K562 (cell line): ENCODE results near the gene PARP1. TPM values are rescaled to one million over a fixed set of nuclear protein-coding genes. Genes with fewer than 3 reads are reported as not detected.

Experiments
- ATAC-seq: fragments of 200-7000 bp; cut with Tn5 transposase; 3 replicates; pipeline ENCODE4 v1.9.1; 2020; ENCODE audit warnings: moderate library complexity
- BruUV-seq: library from RNA; stranded (reverse); fragments of 400-500 nt; replicated peaks from 2 replicates; lab custom pipeline; 2021; lab: Mats Ljungman, UMichigan
- CTCF ChIA-PET: fragments of 300-600 bp; formaldehyde crosslinking; extraction: SDS; loops from one replicate; lab custom pipeline; 2021; ENCODE audit warnings: low intra/inter-chr PET ratio; lab: Yijun Ruan, JAX
- POLR2A ChIA-PET: fragments of 300-600, 350-650 bp; sonication (Branson Sonifier 250); formaldehyde crosslinking; extraction: SDS; loops from one replicate; lab custom pipeline; 2021; ENCODE audit warnings: antibody characterized with exemption, inconsistent platforms; lab: Yijun Ruan, JAX
- DNase-seq, 4 experiments: peaks; one replicate each; pipeline versions ENCODE4 v3.0.0 to v3.0.0-alpha.2; 2011 to 2018; ENCODE audit warnings: low spot score in 3 of 4, mixed read lengths in 3 of 4; ENCODE audit errors: extremely low read depth in 1 of 4
- FAIRE-seq: peaks from 2 replicates; lab custom pipeline; 2011; peaks lifted over from hg19 to GRCh38; lab: Jason Lieb, UNC
- H2AFZ ChIP-seq: 2 replicates; pipeline ENCODE4 v1.6.0; 2011; ENCODE audit warnings: low read depth, low read length, control low read depth, inconsistent platforms
- H3K27ac ChIP-seq: fragments of 200-600 bp; 3 replicates; pipeline ENCODE4 v1.8.0; 2011; ENCODE audit warnings: low read depth, mild to moderate bottlenecking, control low read depth, inconsistent platforms, low read length, moderate library complexity, mixed read lengths; ENCODE audit errors: extremely low read depth
- H3K27me3 ChIP-seq, 2 experiments: fragments of 300-600 bp in 1 of 2; 2 replicates in 1 of 2; 3 replicates in 1 of 2; pipeline versions ENCODE4 v1.6.0 to v1.8.0; 2011; ENCODE audit warnings: inconsistent platforms in 2 of 2, low read length in 2 of 2, mild to moderate bottlenecking in 1 of 2, mixed read lengths in 1 of 2, moderate library complexity in 1 of 2; ENCODE audit not compliant: control insufficient read depth in 2 of 2, insufficient read depth in 2 of 2
- H3K36me3 ChIP-seq: fragments of 300-600 bp; 3 replicates; pipeline ENCODE4 v1.8.0; 2011; ENCODE audit warnings: mild to moderate bottlenecking, low read length, inconsistent platforms; ENCODE audit not compliant: control insufficient read depth, insufficient read depth
- H3K4me1 ChIP-seq, 2 experiments: fragments of 200-600 bp in 1 of 2; replicated peaks in 1 of 2; 2 replicates in 1 of 2; 3 replicates in 1 of 2; pipeline versions ENCODE4 v1.5.1 to v1.8.0; 2011; ENCODE audit warnings: inconsistent platforms in 2 of 2, low read length in 2 of 2, mild to moderate bottlenecking in 1 of 2, mixed read lengths in 1 of 2, moderate library complexity in 1 of 2; ENCODE audit not compliant: control insufficient read depth in 2 of 2, insufficient read depth in 2 of 2
- H3K4me2 ChIP-seq: 2 replicates; pipeline ENCODE4 v1.6.1; 2011; ENCODE audit warnings: low read length, control low read depth, inconsistent platforms, mixed read lengths; ENCODE audit not compliant: insufficient read depth
- H3K4me3 ChIP-seq: fragments of 200-600 bp; sonication (generic), shearing (Covaris generic); 2 replicates; pipeline ENCODE4 v1.5.1; 2016; ENCODE audit warnings: control low read depth, inconsistent platforms
- H3K79me2 ChIP-seq: fragments of 200-600 bp; 3 replicates; pipeline ENCODE4 v1.8.0; 2011; ENCODE audit warnings: low read length, inconsistent platforms; ENCODE audit not compliant: control insufficient read depth, insufficient read depth
- H3K9ac ChIP-seq, 2 experiments: 2 replicates each; pipeline versions ENCODE4 v1.6.0 to v1.6.1; 2011; ENCODE audit warnings: low read depth in 2 of 2, low read length in 2 of 2, control low read depth in 1 of 2, inconsistent platforms in 1 of 2, mild to moderate bottlenecking in 1 of 2, mixed read lengths in 1 of 2; ENCODE audit not compliant: insufficient read depth in 1 of 2
- H3K9me1 ChIP-seq: one replicate; pipeline ENCODE4 v1.6.0; 2011; ENCODE audit warnings: inconsistent platforms, mild to moderate bottlenecking, low read length, moderate library complexity; ENCODE audit not compliant: control insufficient read depth, insufficient read depth
- H3K9me3 ChIP-seq: replicated peaks from 2 replicates; pipeline ENCODE4 v1.5.1; 2011; ENCODE audit warnings: low read depth, low read length, inconsistent platforms; ENCODE audit not compliant: control insufficient read depth, insufficient read depth
- H4K20me1 ChIP-seq: replicated peaks from 2 replicates; pipeline ENCODE4 v1.6.1; 2011; ENCODE audit warnings: low read length, inconsistent platforms, mixed read lengths; ENCODE audit not compliant: control insufficient read depth, insufficient read depth
- ATF3 ChIP-seq, 2 experiments: fragments of 450-650 bp in 1 of 2; sonication (generic) in 1 of 2; formaldehyde crosslinking in 1 of 2; IDR thresholded peaks in 1 of 2; conservative IDR thresholded peaks in 1 of 2; 2 replicates each; pipeline versions ENCODE4 v1.6.1 to v1.8.1; 2016 to 2023; ENCODE audit warnings: mild to moderate bottlenecking in 2 of 2, moderate library complexity in 2 of 2, inconsistent platforms in 1 of 2, missing genetic modification reagents in 1 of 2
- CBX3 ChIP-seq, 2 experiments: IDR thresholded peaks; 1 replicate in 1 of 2; 2 replicates in 1 of 2; pipeline ENCODE4 v1.6.1; 2012; ENCODE audit warnings: inconsistent platforms in 2 of 2, low read length in 2 of 2, borderline replicate concordance in 1 of 2, control low read depth in 1 of 2
- IRF1 ChIP-seq: sonication (generic); formaldehyde crosslinking; IDR thresholded peaks from 2 replicates; pipeline ENCODE4 v1.8.0; 2022; ENCODE audit warnings: missing genetic modification reagents, mild to moderate bottlenecking, borderline replicate concordance
- TAF7 ChIP-seq: fragments of 450-650 bp; IDR thresholded peaks from 2 replicates; pipeline ENCODE4 v1.6.1; 2016; ENCODE audit warnings: missing genetic modification characterization, missing compliant biosample characterization
- ZBTB49 ChIP-seq: sonication (generic); formaldehyde crosslinking; IDR thresholded peaks from 2 replicates; pipeline ENCODE4 v1.8.0; 2022; ENCODE audit warnings: missing genetic modification reagents, mild to moderate bottlenecking, borderline replicate concordance
- ZNF280A ChIP-seq: fragments of 450-650 bp; IDR thresholded peaks from 2 replicates; pipeline ENCODE4 v1.6.1; 2018; ENCODE audit warnings: mild to moderate bottlenecking, low read depth; ENCODE audit not compliant: partially characterized antibody
- ZNF431 ChIP-seq: sonication (generic); formaldehyde crosslinking; IDR thresholded peaks from 2 replicates; pipeline ENCODE4 v1.8.0; 2022; ENCODE audit warnings: mild to moderate bottlenecking, missing genetic modification reagents
- ZNF707 ChIP-seq: fragments of 250-450 bp; sonication (Bioruptor Pico); conservative IDR thresholded peaks from 2 replicates; pipeline ENCODE4 v1.8.0; 2022; ENCODE audit warnings: inconsistent platforms, mild to moderate bottlenecking, moderate library complexity
- ZNF766 ChIP-seq: fragments of 200-800 bp; sonication (Bioruptor generic); conservative IDR thresholded peaks from 2 replicates; pipeline ENCODE4 v1.6.1; 2016; ENCODE audit warnings: missing genetic modification characterization, missing compliant biosample characterization
- ZNF778 ChIP-seq: fragments of 450-650 bp; formaldehyde crosslinking; IDR thresholded peaks from 2 replicates; pipeline ENCODE4 v1.4.0; 2020; ENCODE audit warnings: mild to moderate bottlenecking, moderate library complexity
- WGBS: fragments of 100-300 bp; shearing (Covaris generic); methylation state at CpG from one replicate; pipeline ENCODE4 v1.1.6; 2016; ENCODE audit warnings: low coverage, mixed read lengths; ENCODE audit not compliant: insufficient coverage; ENCODE audit errors: missing lambda C conversion rate; 5-methylcytosine and 5-hydroxymethylcytosine counted together
- in situ Hi-C: fragments of 300-500 bp; cut with MboI; formaldehyde crosslinking; loops from 4 replicates; pipeline ENCODE4 v1.15.0; 2018; ENCODE audit warnings: inconsistent platforms, mixed read lengths
- intact Hi-C: fragments of 100-400 bp; cut with micrococcal nuclease; formaldehyde crosslinking; loops from 2 replicates; pipeline ENCODE4 v1.14.2; 2022
- polyA plus RNA-seq, 8 experiments: library from polyadenylated mRNA; depleted of rRNA in 4 of 8; stranded (reverse) in 5 of 8; unstranded in 3 of 8; fragments of >200 nt; fragmentation: Nextera tagmentation in 2 of 8; fragmentation: Illumina TruSeq in 1 of 8; extraction: Ambion mirVana in 2 of 8; extraction: Trizol in 1 of 8; gene quantifications; 2 replicates each; pipeline versions ENCODE4 v1.2.1 to v1.2.3, GENCODE V29; 2011 to 2014; ENCODE audit warnings: inconsistent platforms in 1 of 8, missing spikeins in 1 of 8
- total RNA-seq, 7 experiments: library from RNA; depleted of rRNA in 6 of 7; stranded (reverse); fragments of >200 nt in 6 of 7; fragmentation: Illumina TruSeq in 2 of 7; extraction: Trizol in 2 of 7; gene quantifications; 2 replicates each; pipeline versions ENCODE4 v1.2.1 to v1.2.3, GENCODE V29; 2011 to 2021; ENCODE audit warnings: low replicate concordance in 1 of 7

PARP1 gene
- total and polyA plus RNA-seq, 9 of the 15 experiments (the other 6 are each of a cell fraction or from before 2014, with no cell fraction given), result 121 to 306 (median 250) TPM

GRCh38 chr1:226342656-226343055 is 65.2 kb downstream of the PARP1 start:
- Histone ChIP-seq H4K20me1 (no peaks in the 10 kb centered on the region), H3K9me3 (peaks cover 11% of the 10 kb centered on the region), H3K79me2 (no peaks in the 10 kb centered on the region), H3K4me3 (no peak overlapping the region), H3K4me1 (no peaks in the 10 kb centered on the region), H3K4me2 (no peak overlapping the region), H3K27me3 (no peaks in the 10 kb centered on the region), H3K9me1 (no peaks in the 10 kb centered on the region), H3K36me3 (no peaks in the 10 kb centered on the region), H3K27ac (no peak overlapping the region), H2AFZ (no peak overlapping the region), H3K9ac (no peak overlapping the region)
- intact Hi-C loops, result no loop called here
- DNase-seq (no peak), FAIRE-seq (no peak), ATAC-seq (no peak)
- no TSS peak for BruUV-seq
- POLR2A ChIA-PET, result interaction anchor here (1.0 kb wide), 1 partner anchor 9 kb away, joined by 3 read pairs; no protein-coding TSS in a partner anchor
- CTCF ChIA-PET, result no interaction called here
- TF ChIP-seq ZNF766 (peak; percentile 72; the same call in 1 of the 2 replicates), ZNF778 (CRISPR knock-in tag) (no peak), ZNF280A (peak; percentile 22), ZNF431 (CRISPR knock-in tag) (peak; percentile 98), ZNF707 (no peak), ATF3 (IDR thresholded peaks at IDR 0.05) (no peak), ATF3 (CRISPR knock-in tag; conservative IDR thresholded peaks at IDR 0.05) (no peak), TAF7 (tag) (no peak), CBX3 (IDR thresholded peaks at IDR 0.05; ENCODE audit: borderline replicate concordance in 1 of 2, low read length in 2 of 2) (peak in 1 of 2 experiments; percentile 41; a peak in 1 of 3 replicates), ZBTB49 (CRISPR knock-in tag) (no peak), IRF1 (CRISPR knock-in tag) (no peak)
- WGBS, result 11% methylated on average over 1 of the region's 2 CpGs
- in situ Hi-C loops, result no loop called here
